PFSK-1 (cell line): Measurements from ENCODE around the gene LEFTY1.

Experiments used
- POLR2AphosphoS5 ChIP-seq: IDR thresholded peaks from 2 replicates; pipeline ENCODE4 v1.6.1; 2012; ENCODE audit warnings: low read depth, mild to moderate bottlenecking, control low read depth, low read length, moderate library complexity
- SIN3A ChIP-seq: IDR thresholded peaks from 2 replicates; pipeline ENCODE4 v1.6.1; 2012; ENCODE audit warnings: mild to moderate bottlenecking, low read length, moderate library complexity, borderline replicate concordance; ENCODE audit not compliant: insufficient read depth
- TAF1 ChIP-seq: IDR thresholded peaks from 2 replicates; pipeline ENCODE4 v1.6.1; 2012; ENCODE audit warnings: low read length, control low read depth, borderline replicate concordance; ENCODE audit not compliant: insufficient read depth
- TF ChIP-seq, protein P1 (sequence below), 2 experiments: IDR thresholded peaks; 2 replicates each; pipeline versions ENCODE4 v1.6.1 to v1.8.0; 2011 to 2012; ENCODE audit warnings: low read depth in 2 of 2, low read length in 2 of 2, control low read depth in 1 of 2, inconsistent platforms in 1 of 2, mild to moderate bottlenecking in 1 of 2, moderate library complexity in 1 of 2; ENCODE audit not compliant: insufficient read depth in 1 of 2

DNA sequence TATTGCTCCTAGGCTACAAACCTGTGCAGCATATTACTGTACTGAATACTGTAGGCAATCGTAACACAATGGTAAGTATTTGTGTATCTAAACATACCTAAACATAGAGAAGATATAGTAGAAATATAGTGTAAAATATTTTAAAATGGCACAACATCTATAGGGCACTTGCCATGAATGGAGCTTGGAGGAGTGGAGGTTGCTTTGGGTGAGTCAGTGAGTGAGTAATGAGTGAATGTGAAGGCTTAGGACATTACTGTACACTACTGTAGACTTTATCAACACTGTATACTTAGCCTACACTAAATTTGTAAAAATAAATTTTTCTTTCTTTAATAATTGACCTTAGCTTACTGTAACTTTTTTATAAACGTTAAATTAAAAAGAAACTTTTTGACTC, 44.1 kb upstream of the LEFTY1 start:
- TF ChIP-seq SIN3A (no peak), TAF1 (no peak), POLR2AphosphoS5 (no peak)
- TF ChIP-seq, protein P1, sequence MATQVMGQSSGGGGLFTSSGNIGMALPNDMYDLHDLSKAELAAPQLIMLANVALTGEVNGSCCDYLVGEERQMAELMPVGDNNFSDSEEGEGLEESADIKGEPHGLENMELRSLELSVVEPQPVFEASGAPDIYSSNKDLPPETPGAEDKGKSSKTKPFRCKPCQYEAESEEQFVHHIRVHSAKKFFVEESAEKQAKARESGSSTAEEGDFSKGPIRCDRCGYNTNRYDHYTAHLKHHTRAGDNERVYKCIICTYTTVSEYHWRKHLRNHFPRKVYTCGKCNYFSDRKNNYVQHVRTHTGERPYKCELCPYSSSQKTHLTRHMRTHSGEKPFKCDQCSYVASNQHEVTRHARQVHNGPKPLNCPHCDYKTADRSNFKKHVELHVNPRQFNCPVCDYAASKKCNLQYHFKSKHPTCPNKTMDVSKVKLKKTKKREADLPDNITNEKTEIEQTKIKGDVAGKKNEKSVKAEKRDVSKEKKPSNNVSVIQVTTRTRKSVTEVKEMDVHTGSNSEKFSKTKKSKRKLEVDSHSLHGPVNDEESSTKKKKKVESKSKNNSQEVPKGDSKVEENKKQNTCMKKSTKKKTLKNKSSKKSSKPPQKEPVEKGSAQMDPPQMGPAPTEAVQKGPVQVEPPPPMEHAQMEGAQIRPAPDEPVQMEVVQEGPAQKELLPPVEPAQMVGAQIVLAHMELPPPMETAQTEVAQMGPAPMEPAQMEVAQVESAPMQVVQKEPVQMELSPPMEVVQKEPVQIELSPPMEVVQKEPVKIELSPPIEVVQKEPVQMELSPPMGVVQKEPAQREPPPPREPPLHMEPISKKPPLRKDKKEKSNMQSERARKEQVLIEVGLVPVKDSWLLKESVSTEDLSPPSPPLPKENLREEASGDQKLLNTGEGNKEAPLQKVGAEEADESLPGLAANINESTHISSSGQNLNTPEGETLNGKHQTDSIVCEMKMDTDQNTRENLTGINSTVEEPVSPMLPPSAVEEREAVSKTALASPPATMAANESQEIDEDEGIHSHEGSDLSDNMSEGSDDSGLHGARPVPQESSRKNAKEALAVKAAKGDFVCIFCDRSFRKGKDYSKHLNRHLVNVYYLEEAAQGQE (IDR thresholded peaks at IDR 0.05; ENCODE audit: insufficient read depth in 1 of 2, low read depth in 2 of 2, low read length in 2 of 2), result no peak
